UCSD-AML1 (cell line): Measurements from ENCODE around the gene MYCN.

Experiments used
- DNase-seq: peaks from one replicate; lab custom pipeline; 2025; ENCODE audit not compliant: unreplicated experiment; lab: John Stamatoyannopoulos, UW

Gene MYCN

GRCh38 chr2:15974565-15975260 is 34.4 kb downstream of the MYCN start:
- DNase-seq, result no peak

- no peak for DNase-seq
These were observed 34.9 kb downstream of the MYCN start for GRCh38 chr2:15975261-15975600.

GRCh38 chr2:15975676-15976075 is 35.3 kb downstream of the MYCN start:
- DNase-seq, result no peak

GRCh38 chr2:15976354-15976753 is 36.0 kb downstream of the MYCN start:
- no peak for DNase-seq

GRCh38 chr2:15979051-15979758 is 38.9 kb downstream of the MYCN start:
- DNase-seq, result no peak

- DNase-seq, result no peak
These were observed 39.6 kb downstream of the MYCN start for GRCh38 chr2:15979759-15980604.

- no peak for DNase-seq
These were observed 40.3 kb downstream of the MYCN start for GRCh38 chr2:15980605-15981098.

GRCh38 chr2:15981646-15982045 is 41.3 kb downstream of the MYCN start:
- DNase-seq, result no peak

GRCh38 chr2:15982285-15983044 is 42.1 kb downstream of the MYCN start:
- no peak for DNase-seq

GRCh38 chr2:15983496-15983895 is 43.1 kb downstream of the MYCN start:
- no peak for DNase-seq

GRCh38 chr2:15984368-15985255 is 44.3 kb downstream of the MYCN start:
- DNase-seq, result no peak

GRCh38 chr2:15985531-15985930 is 45.2 kb downstream of the MYCN start:
- no peak for DNase-seq

GRCh38 chr2:15986068-15986560 is 45.8 kb downstream of the MYCN start:
- DNase-seq, result no peak

- no peak for DNase-seq
These were observed 46.3 kb downstream of the MYCN start for GRCh38 chr2:15986644-15987043.

- DNase-seq, result no peak
These were observed 48.4 kb downstream of the MYCN start for GRCh38 chr2:15988733-15989132.

- no peak for DNase-seq
These were observed 49.2 kb downstream of the MYCN start for GRCh38 chr2:15989559-15989958.

- no peak for DNase-seq
These were observed 50.1 kb downstream of the MYCN start for GRCh38 chr2:15990151-15991101.

GRCh38 chr2:15991231-15991630 is 50.9 kb downstream of the MYCN start:
- no peak for DNase-seq
